Vagina (tissue), 2 donors: ENCODE results near the gene RASAL2.

ENCODE experiments used
- POLR2A ChIP-seq, 2 donors: fragments of 450-650 bp; IDR thresholded peaks; one replicate each; pipeline ENCODE4 v1.6.1; 2017; ENCODE audit warnings: antibody characterized with exemption in 2 of 2, mild to moderate bottlenecking in 2 of 2, moderate library complexity in 2 of 2
- TF ChIP-seq, protein P1 (sequence below), 3 experiments: fragments of 450-650 bp in 2 of 3; fragments of 200-600 bp in 1 of 3; sonication (generic) in 1 of 3; IDR thresholded peaks; one replicate each; pipeline ENCODE4 v1.5.1; 2017 to 2019; ENCODE audit warnings: antibody characterized with exemption in 3 of 3, mild to moderate bottlenecking in 2 of 3, moderate library complexity in 2 of 3

DNA sequence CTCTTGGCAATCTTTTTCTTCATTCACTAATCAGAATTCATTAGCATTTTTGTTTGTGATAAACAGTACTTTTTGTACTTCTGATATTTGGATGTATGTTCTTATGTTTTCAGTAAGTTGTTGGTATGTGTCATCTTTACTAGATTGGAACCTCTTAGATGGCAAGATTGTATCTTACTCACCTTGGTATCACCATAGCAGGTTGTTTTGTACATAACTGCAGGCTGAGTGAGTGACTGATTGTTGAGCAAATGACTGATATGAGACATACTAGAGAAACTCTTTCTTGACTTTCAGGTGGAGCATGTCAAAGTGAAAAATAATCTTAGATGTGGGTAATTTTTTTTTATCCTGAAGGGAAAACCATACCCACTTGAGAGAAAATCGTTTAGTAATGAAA, 229.2 kb downstream of the RASAL2 start:
- TF ChIP-seq, protein P1, sequence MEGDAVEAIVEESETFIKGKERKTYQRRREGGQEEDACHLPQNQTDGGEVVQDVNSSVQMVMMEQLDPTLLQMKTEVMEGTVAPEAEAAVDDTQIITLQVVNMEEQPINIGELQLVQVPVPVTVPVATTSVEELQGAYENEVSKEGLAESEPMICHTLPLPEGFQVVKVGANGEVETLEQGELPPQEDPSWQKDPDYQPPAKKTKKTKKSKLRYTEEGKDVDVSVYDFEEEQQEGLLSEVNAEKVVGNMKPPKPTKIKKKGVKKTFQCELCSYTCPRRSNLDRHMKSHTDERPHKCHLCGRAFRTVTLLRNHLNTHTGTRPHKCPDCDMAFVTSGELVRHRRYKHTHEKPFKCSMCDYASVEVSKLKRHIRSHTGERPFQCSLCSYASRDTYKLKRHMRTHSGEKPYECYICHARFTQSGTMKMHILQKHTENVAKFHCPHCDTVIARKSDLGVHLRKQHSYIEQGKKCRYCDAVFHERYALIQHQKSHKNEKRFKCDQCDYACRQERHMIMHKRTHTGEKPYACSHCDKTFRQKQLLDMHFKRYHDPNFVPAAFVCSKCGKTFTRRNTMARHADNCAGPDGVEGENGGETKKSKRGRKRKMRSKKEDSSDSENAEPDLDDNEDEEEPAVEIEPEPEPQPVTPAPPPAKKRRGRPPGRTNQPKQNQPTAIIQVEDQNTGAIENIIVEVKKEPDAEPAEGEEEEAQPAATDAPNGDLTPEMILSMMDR (IDR thresholded peaks at IDR 0.05): no peak
- no peak for TF ChIP-seq POLR2A (IDR thresholded peaks at IDR 0.05)
